Body of pancreas (tissue), 4 donors: ENCODE measurements around the gene CD46.

Source experiments
- CTCF ChIP-seq, 7 experiments: fragments of 450-650 bp in 4 of 7; fragments of 200-600 bp in 3 of 7; sonication (generic) in 3 of 7; IDR thresholded peaks; one replicate each; pipeline ENCODE4 v1.5.1; 2016 to 2019; ENCODE audit warnings: antibody characterized with exemption in 7 of 7
- POLR2A ChIP-seq, 3 donors: fragments of 450-650 bp; IDR thresholded peaks; one replicate each; pipeline ENCODE4 v1.6.1; 2016; ENCODE audit warnings: antibody characterized with exemption in 3 of 3, mild to moderate bottlenecking in 2 of 3

GRCh38 chr1:207825409-207825695 is 73.5 kb downstream of the CD46 start:
- TF ChIP-seq CTCF (IDR thresholded peaks at IDR 0.05) = no peak
- TF ChIP-seq POLR2A (IDR thresholded peaks at IDR 0.05) = no peak
